Hepatocyte (in vitro differentiated cells): Measurements from ENCODE around the gene ASNSD1.

Experiments used
- EZH2 ChIP-seq: fragments of 200-600 bp; sonication (generic); IDR thresholded peaks from 2 replicates; pipeline ENCODE4 v1.6.1; 2016; ENCODE audit warnings: antibody characterized with exemption, mild to moderate bottlenecking, borderline replicate concordance
- TF ChIP-seq, protein P1 (sequence below): fragments of 200-600 bp; sonication (generic); IDR thresholded peaks from 2 replicates; pipeline ENCODE4 v1.5.1; 2016; ENCODE audit warnings: antibody characterized with exemption, mild to moderate bottlenecking; ENCODE audit not compliant: poor library complexity

GRCh38 chr2:189684811-189685210, 23.6 kb downstream of the ASNSD1 start:
- no peak for TF ChIP-seq EZH2
- TF ChIP-seq, protein P1, sequence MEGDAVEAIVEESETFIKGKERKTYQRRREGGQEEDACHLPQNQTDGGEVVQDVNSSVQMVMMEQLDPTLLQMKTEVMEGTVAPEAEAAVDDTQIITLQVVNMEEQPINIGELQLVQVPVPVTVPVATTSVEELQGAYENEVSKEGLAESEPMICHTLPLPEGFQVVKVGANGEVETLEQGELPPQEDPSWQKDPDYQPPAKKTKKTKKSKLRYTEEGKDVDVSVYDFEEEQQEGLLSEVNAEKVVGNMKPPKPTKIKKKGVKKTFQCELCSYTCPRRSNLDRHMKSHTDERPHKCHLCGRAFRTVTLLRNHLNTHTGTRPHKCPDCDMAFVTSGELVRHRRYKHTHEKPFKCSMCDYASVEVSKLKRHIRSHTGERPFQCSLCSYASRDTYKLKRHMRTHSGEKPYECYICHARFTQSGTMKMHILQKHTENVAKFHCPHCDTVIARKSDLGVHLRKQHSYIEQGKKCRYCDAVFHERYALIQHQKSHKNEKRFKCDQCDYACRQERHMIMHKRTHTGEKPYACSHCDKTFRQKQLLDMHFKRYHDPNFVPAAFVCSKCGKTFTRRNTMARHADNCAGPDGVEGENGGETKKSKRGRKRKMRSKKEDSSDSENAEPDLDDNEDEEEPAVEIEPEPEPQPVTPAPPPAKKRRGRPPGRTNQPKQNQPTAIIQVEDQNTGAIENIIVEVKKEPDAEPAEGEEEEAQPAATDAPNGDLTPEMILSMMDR, result no peak
